GM19467 (cell line): ENCODE results near the gene GNG13.
"Not testable (repeated sequence)": the region's sequence is repeated elsewhere in the genome, so short reads cannot be mapped to it uniquely, and the experiment has no call there.

Experiments
- ATAC-seq: cut with Tn5 transposase; IDR thresholded peaks from one replicate; pipeline ENCODE4 v1.9.1; 2021; ENCODE audit warnings: mild to moderate bottlenecking, moderate library complexity; ENCODE audit not compliant: unreplicated experiment

Gene GNG13

GRCh38 chr16:832652-833336 lies 32.3 kb upstream of the GNG13 start:
- ATAC-seq: no peak

GRCh38 chr16:831571-832413 lies 31.3 kb upstream of the GNG13 start:
- no peak for ATAC-seq

- ATAC-seq: no peak
Measured at GRCh38 chr16:830871-831570, 30.5 kb upstream of the GNG13 start.

- no peak for ATAC-seq
Measured at GRCh38 chr16:830107-830870, 29.8 kb upstream of the GNG13 start.

GRCh38 chr16:828891-829290 lies 28.4 kb upstream of the GNG13 start:
- no peak for ATAC-seq

- ATAC-seq: no peak
Measured at GRCh38 chr16:827513-827912, 27.0 kb upstream of the GNG13 start.

- ATAC-seq: no peak
Measured at GRCh38 chr16:825341-826061, 25.0 kb upstream of the GNG13 start.

- no peak for ATAC-seq
Measured at GRCh38 chr16:824601-825000, 24.1 kb upstream of the GNG13 start.

DNA sequence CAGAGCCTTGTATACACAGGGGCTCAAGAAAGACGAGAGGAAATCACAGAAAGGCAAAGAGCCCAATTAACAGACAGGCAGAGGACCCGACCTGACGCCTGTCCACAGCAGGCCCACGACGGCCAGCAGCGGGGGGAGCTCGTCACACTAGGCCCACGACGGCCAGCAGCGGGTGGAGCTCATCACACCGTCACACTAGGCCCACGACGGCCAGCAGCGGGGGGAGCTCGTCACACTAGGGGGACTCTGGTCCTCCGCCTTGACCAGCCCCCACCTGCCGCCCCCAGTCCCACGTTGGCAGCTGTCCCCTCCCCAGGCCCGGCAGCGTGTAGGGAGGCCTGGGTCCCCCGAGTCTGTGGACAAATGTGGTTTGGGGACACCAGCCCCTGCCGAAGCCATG lies 23.7 kb upstream of the GNG13 start:
- ATAC-seq: no peak

DNA sequence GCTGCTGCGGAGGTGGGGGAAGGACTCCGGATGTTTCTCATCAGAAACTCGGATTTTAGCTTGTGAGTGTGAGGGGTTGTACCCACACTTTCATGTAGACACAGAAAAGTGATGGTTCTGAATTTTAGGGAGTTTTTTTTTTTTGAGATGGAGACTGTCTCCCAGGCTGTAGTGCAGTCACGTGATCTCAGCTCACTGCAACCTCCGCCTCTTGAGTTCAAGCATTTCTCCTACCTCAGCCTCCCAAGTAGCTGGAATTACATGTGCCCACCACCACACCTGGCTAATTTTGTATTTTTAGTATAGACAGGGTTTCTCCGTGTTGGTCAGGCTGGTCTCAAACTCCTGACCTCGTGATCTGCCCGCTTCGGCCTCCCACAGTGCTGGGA lies 22.4 kb upstream of the GNG13 start:
- ATAC-seq: no peak

DNA sequence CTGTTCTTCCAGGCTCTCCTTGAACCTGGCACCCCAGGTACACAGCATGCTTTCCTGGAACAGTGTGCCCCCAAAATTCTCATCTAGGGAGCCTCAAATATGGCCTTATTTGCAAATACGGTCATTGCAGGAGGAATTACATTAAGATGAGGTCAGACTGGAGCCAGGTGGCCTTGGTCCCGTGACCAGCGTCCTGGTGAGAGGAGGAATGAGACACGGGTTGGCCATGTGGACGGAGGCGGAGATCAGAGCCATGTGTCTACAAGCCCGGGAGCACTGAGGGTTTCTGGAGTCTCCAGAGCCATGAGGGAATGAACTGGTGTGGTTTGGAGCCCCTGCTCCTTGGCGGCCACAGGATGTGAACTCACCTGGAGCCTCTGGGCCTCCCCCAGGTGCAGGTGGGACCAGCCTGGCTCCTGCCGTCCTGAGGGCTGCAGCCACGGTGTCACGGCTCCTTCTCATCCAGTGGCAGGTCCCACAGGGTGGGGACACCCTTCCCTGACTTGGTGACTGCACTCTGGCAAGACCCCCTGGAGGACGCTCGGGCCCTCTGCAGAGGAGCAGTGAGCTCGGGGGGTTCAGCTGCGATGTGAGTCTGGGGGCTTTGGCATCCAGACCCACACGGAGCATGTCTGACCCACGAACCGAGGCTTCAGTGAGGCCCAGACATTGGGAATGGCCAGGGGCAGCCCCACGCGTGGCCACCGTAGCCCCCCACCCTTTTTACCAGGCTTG lies 21.8 kb upstream of the GNG13 start:
- no peak for ATAC-seq

- no peak for ATAC-seq
Measured at GRCh38 chr16:821751-822150, 21.2 kb upstream of the GNG13 start.

DNA sequence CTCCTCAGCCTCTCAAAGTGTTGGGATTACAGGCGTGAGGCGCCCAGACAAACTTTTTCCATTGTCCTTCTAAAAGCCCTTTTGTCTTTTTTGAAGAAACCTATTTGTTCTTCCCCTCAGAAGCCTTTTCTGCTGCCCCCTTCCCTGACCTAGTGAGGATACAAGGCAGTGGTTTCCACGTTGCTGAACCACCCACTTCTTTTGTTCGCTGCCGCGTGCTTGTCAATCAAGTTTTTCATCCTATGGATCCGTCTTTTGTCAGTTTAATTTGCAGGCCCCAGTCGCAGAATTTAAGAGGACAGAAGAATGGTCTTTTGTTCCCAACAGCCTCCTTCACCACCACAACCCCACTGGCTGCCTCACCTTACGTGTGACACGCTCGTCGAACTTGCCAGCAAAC lies 20.2 kb upstream of the GNG13 start:
- no peak for ATAC-seq

DNA sequence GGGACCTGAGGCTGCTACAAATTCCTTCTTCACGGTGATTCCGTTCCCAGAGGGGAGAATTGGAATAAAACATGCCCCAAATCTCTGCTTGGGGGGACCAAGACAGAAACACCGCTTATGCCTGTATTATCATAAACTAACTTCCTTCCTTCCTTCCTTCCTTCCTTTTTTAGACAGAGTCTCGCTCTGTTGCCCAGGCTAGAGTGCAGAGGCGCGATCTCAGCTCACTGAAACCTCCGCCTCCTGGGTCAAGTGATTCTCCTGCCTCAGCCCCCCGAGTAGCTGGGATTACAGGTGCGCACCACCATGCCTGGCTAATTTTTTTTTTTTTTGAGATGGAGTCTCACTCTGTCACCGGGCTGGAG lies 19.5 kb upstream of the GNG13 start:
- ATAC-seq: not testable (repeated sequence)

GRCh38 chr16:819336-820043 lies 19.0 kb upstream of the GNG13 start:
- no peak for ATAC-seq

- ATAC-seq: no peak
Measured at GRCh38 chr16:818592-818991, 18.1 kb upstream of the GNG13 start.

GRCh38 chr16:818132-818531 lies 17.6 kb upstream of the GNG13 start:
- no peak for ATAC-seq

GRCh38 chr16:817001-817906 lies 16.7 kb upstream of the GNG13 start:
- ATAC-seq: no peak
